DOHH2 (cell line): ENCODE data around the gene NCAPD2.

Experiments
- CTCF ChIP-seq: fragments of 200-600 bp; sonication (generic); IDR thresholded peaks from one replicate; pipeline ENCODE4 v1.5.1; 2014; ENCODE audit warnings: antibody characterized with exemption, mild to moderate bottlenecking, low read depth, low read length; ENCODE audit not compliant: poor library complexity, severe bottlenecking
- EZH2phosphoT487 ChIP-seq: fragments of 200-600 bp; sonication (generic); IDR thresholded peaks from 2 replicates; pipeline ENCODE4 v1.6.1; 2017; ENCODE audit warnings: borderline replicate concordance, mild to moderate bottlenecking, antibody characterized with exemption, low read length, moderate library complexity, mixed read lengths

GRCh38 chr12:6536894-6537579 is 43.1 kb downstream of the NCAPD2 start:
- TF ChIP-seq CTCF (no peak), EZH2phosphoT487 (no peak)
